Activated CD4-positive, alpha-beta T cell treated with anti-CD3 and anti-CD28 coated beads, Interleukin-2, amount 10 ng/mL, durations not matched to agents 24 days and 14 days (primary cell): ENCODE measurements around the gene EOLA1. TPM values are rescaled to one million over a fixed set of nuclear protein-coding genes. Genes with fewer than 3 reads are reported as not detected.
"Not testable (repeated sequence)": the region's sequence is repeated elsewhere in the genome, so short reads cannot be mapped to it uniquely, and the experiment has no call there.

Experiments used
- DNase-seq: peaks from one replicate; pipeline ENCODE4 v3.0.0; 2022
- H3K27ac Mint-ChIP-seq: one replicate; pipeline ENCODE4 v1.8.0; 2022; ENCODE audit warnings: mild to moderate bottlenecking, mixed read lengths
- H3K27me3 Mint-ChIP-seq: one replicate; pipeline ENCODE4 v1.8.0; 2022; ENCODE audit warnings: mixed read lengths
- H3K36me3 Mint-ChIP-seq: one replicate; pipeline ENCODE4 v1.8.0; 2022; ENCODE audit warnings: low read depth, mild to moderate bottlenecking, mixed read lengths
- H3K4me1 Mint-ChIP-seq: one replicate; pipeline ENCODE4 v1.8.0; 2021; ENCODE audit warnings: mixed read lengths
- H3K4me3 Mint-ChIP-seq: one replicate; pipeline ENCODE4 v1.8.0; 2022; ENCODE audit warnings: mild to moderate bottlenecking, moderate library complexity, mixed read lengths
- H3K9me3 Mint-ChIP-seq: one replicate; pipeline ENCODE4 v1.8.0; 2021; ENCODE audit warnings: mixed read lengths
- intact Hi-C: fragments of 100-400 bp; cut with micrococcal nuclease; formaldehyde crosslinking; loops from one replicate; pipeline ENCODE4 v1.15.1; 2023
- total RNA-seq: library from RNA; stranded (reverse); gene quantifications from 2 replicates; pipeline ENCODE4 v1.2.3, GENCODE V29; 2022

The EOLA1 gene
- total RNA-seq, 1 donor from 2014 or later, result 24.8 TPM

DNA sequence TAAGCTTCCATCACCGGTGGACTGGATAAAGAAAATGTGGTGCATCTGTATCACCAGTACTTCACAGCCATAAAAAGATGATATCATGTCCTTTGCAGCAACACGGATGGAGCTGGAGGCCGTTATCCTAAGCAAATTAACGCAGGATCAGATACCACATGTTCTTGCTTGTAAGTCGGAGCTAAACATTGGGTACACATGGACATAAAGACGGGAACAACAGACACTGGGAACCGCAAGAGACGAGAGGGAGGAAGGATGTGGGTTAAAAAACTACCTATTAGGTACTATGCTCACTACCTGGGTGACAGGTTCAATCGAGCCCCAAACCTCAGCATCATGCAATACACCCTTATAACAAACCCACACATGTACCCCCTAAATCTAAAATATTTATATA, 19.4 kb upstream of the EOLA1 start:
- H3K36me3 Mint-ChIP-seq, result peaks cover 9% of the 10 kb centered on the region
- no peak overlapping the region for H3K27ac Mint-ChIP-seq
- peaks cover 4% of the 10 kb centered on the region for H3K9me3 Mint-ChIP-seq
- intact Hi-C loops, result loop anchor here (10.0 kb wide), 1 partner anchor 1373 kb away; the partner anchor contains the start of gene CD99L2
- H3K4me1 Mint-ChIP-seq, result peaks cover 37% of the 10 kb centered on the region
- no peak for DNase-seq
- H3K4me3 Mint-ChIP-seq, result peak overlapping the region; percentile 50
- H3K27me3 Mint-ChIP-seq, result no peaks in the 10 kb centered on the region

DNA sequence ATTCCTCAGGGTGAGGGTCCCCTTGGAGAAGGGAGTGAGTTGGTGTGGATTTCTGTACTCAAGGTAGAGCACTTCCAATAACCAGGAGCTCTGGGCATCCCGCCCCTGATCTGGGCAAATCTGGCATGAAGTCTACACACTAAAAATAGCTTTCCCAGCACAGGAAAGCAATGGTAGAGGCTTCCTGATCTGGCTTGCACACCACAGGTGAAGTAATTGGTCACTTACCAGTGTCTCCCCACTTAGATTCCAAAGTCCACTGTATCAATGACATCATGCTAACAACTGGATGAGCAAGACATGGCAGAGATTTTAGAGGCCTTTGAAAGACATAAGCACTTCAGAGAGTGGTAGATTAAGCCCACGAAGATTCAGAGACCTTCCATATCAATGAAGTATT, 17.9 kb upstream of the EOLA1 start:
- Mint-ChIP-seq H3K4me1 (peaks cover 33% of the 10 kb centered on the region), H3K27me3 (no peaks in the 10 kb centered on the region), H3K36me3 (peaks cover 4% of the 10 kb centered on the region), H3K9me3 (no peaks in the 10 kb centered on the region), H3K4me3 (no peak overlapping the region), H3K27ac (no peak overlapping the region)
- DNase-seq, result no peak
- intact Hi-C loops, result loop anchor here (10.0 kb wide), 1 partner anchor 1372 kb away; the partner anchor contains the start of gene CD99L2

DNA sequence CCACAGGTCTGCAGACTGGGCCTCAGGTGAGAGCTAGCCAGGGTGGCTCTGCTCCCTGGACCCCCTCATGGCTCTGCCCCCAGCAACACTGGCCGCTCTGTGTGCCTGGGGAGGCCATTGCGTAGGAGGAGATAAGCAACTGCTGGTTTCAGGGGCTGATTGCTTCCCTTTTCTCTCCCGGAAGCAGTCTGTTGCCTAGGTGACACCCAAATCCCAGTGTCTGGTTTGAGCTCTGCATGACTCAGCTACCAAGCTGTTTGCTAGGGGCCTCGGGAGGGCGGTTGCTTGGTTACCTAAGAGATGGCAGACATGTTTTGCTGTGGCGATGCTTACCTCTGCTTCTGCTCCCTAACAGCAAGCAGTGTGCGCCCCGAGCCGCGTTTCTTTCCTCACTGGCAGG, 15.4 kb upstream of the EOLA1 start:
- not testable (repeated sequence) for H3K27me3 Mint-ChIP-seq, H3K4me3 Mint-ChIP-seq, H3K36me3 Mint-ChIP-seq, H3K9me3 Mint-ChIP-seq
- H3K4me1 Mint-ChIP-seq, result peaks cover 30% of the 10 kb centered on the region
- intact Hi-C loops, result loop anchor here (10.0 kb wide), 1 partner anchor 1369 kb away; the partner anchor contains the start of gene CD99L2
- peak; percentile 89 for DNase-seq
- H3K27ac Mint-ChIP-seq, result peak overlapping the region; percentile 82

DNA sequence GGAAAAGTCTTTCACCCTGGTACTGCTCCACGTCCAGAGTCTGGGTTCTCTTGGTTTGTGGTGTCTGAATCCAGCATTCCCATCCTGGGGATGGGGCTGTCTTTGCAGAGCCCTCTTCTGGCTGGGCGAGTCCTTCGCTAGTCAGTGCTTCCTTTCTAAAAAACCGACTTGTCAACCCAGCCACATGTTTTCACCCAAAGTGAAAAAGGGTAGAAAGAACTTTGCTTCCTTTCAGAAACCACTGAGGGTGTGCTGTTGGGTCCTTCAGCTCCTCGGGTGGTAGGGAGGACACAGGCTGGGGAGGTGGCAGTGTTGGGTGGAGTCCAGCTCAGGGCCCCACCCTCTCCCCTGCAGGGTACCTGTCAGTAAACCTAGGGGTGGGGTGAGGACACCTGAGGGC, 14.9 kb upstream of the EOLA1 start:
- H3K27ac Mint-ChIP-seq, result peak overlapping the region; percentile 90
- H3K9me3 Mint-ChIP-seq, H3K27me3 Mint-ChIP-seq, H3K36me3 Mint-ChIP-seq: not testable (repeated sequence)
- H3K4me3 Mint-ChIP-seq, result peak overlapping the region; percentile 32
- H3K4me1 Mint-ChIP-seq, result peaks cover 25% of the 10 kb centered on the region
- DNase-seq, result peak; percentile 80
- intact Hi-C loops, result loop anchor here (10.0 kb wide), 1 partner anchor 1369 kb away; the partner anchor contains the start of gene CD99L2

- H3K27me3 Mint-ChIP-seq, H3K36me3 Mint-ChIP-seq, DNase-seq, H3K9me3 Mint-ChIP-seq, H3K4me3 Mint-ChIP-seq: not testable (repeated sequence)
- intact Hi-C loops, result loop anchor here (10.0 kb wide), 1 partner anchor 1368 kb away; the partner anchor contains the start of gene CD99L2
- H3K4me1 Mint-ChIP-seq, result peaks cover 20% of the 10 kb centered on the region
- H3K27ac Mint-ChIP-seq, result peak overlapping the region; percentile 90
Measured at GRCh38 chrX:149526318-149527033, 14.3 kb upstream of the EOLA1 start.

GRCh38 chrX:149527705-149528104, 13.1 kb upstream of the EOLA1 start:
- Mint-ChIP-seq H3K4me3 (no peak overlapping the region), H3K36me3 (peaks cover 13% of the 10 kb centered on the region), H3K27me3 (no peaks in the 10 kb centered on the region), H3K4me1 (peaks cover 14% of the 10 kb centered on the region), H3K9me3 (no peaks in the 10 kb centered on the region), H3K27ac (peak overlapping the region; percentile 54)
- intact Hi-C loops, result loop anchor here (10.0 kb wide), 1 partner anchor 1367 kb away; the partner anchor contains the start of gene CD99L2
- DNase-seq, result peak; percentile 80

- intact Hi-C loops, result loop anchor here (10.0 kb wide), 1 partner anchor 1366 kb away; the partner anchor contains the start of gene CD99L2
- no peak overlapping the region for H3K27ac Mint-ChIP-seq
Measured at GRCh38 chrX:149528381-149528780, 12.4 kb upstream of the EOLA1 start.

GRCh38 chrX:149531599-149531998, 9.2 kb upstream of the EOLA1 start:
- H3K9me3 Mint-ChIP-seq, result no peaks in the 10 kb centered on the region
- H3K27me3 Mint-ChIP-seq, result no peaks in the 10 kb centered on the region
- no peak overlapping the region for H3K27ac Mint-ChIP-seq
- H3K4me1 Mint-ChIP-seq, result peaks cover 9% of the 10 kb centered on the region
- H3K4me3 Mint-ChIP-seq, result no peak overlapping the region
- intact Hi-C loops, result no loop called here
- peaks cover 23% of the 10 kb centered on the region for H3K36me3 Mint-ChIP-seq
- DNase-seq, result no peak

More at GRCh38 chrX:149528381-149528780, 12.4 kb upstream of the EOLA1 start:
- Mint-ChIP-seq H3K27me3 (no peaks in the 10 kb centered on the region), H3K36me3 (peaks cover 13% of the 10 kb centered on the region), H3K9me3 (no peaks in the 10 kb centered on the region), H3K4me3 (no peak overlapping the region), H3K4me1 (peaks cover 14% of the 10 kb centered on the region)
- DNase-seq, result no peak

GRCh38 chrX:149532868-149533267, 7.9 kb upstream of the EOLA1 start:
- H3K36me3 Mint-ChIP-seq, result peaks cover 20% of the 10 kb centered on the region

GRCh38 chrX:149533999-149534398, 6.8 kb upstream of the EOLA1 start:
- H3K4me3 Mint-ChIP-seq, DNase-seq, intact Hi-C loops, H3K27ac Mint-ChIP-seq, H3K4me1 Mint-ChIP-seq, H3K27me3 Mint-ChIP-seq, H3K9me3 Mint-ChIP-seq: not testable (repeated sequence)
- peaks cover 19% of the 10 kb centered on the region for H3K36me3 Mint-ChIP-seq

More at GRCh38 chrX:149532868-149533267, 7.9 kb upstream of the EOLA1 start:
- intact Hi-C loops, H3K9me3 Mint-ChIP-seq, H3K4me3 Mint-ChIP-seq, DNase-seq, H3K27me3 Mint-ChIP-seq, H3K4me1 Mint-ChIP-seq, H3K27ac Mint-ChIP-seq: not testable (repeated sequence)

GRCh38 chrX:149534926-149535602, 5.7 kb upstream of the EOLA1 start:
- Mint-ChIP-seq H3K4me1 (peaks cover 11% of the 10 kb centered on the region), H3K36me3 (peaks cover 17% of the 10 kb centered on the region)
- H3K27ac Mint-ChIP-seq, DNase-seq, H3K27me3 Mint-ChIP-seq, intact Hi-C loops, H3K9me3 Mint-ChIP-seq, H3K4me3 Mint-ChIP-seq: not testable (repeated sequence)

- intact Hi-C loops, DNase-seq: not testable (repeated sequence)
Measured at GRCh38 chrX:149537474-149537873, 3.3 kb upstream of the EOLA1 start.

GRCh38 chrX:149539283-149540130, 1.3 kb upstream of the EOLA1 start:
- H3K36me3 Mint-ChIP-seq, result peaks cover 9% of the 10 kb centered on the region
- no peaks in the 10 kb centered on the region for H3K27me3 Mint-ChIP-seq
- peak overlapping the region; percentile 91 for H3K27ac Mint-ChIP-seq
- H3K9me3 Mint-ChIP-seq, result no peaks in the 10 kb centered on the region
- H3K4me3 Mint-ChIP-seq, result peak overlapping the region; percentile 100
- H3K4me1 Mint-ChIP-seq, result peaks cover 12% of the 10 kb centered on the region
- peak; percentile 95 for DNase-seq
- intact Hi-C loops, result loop anchor here (2.0 to 5.0 kb wide), 2 partner anchors 35 to 1028 kb away; partner anchors contain the start of genes IDS and MTM1

More at GRCh38 chrX:149537474-149537873, 3.3 kb upstream of the EOLA1 start:
- not testable (repeated sequence) for H3K27ac Mint-ChIP-seq, H3K9me3 Mint-ChIP-seq, H3K4me3 Mint-ChIP-seq, H3K27me3 Mint-ChIP-seq
- peaks cover 11% of the 10 kb centered on the region for H3K36me3 Mint-ChIP-seq
- H3K4me1 Mint-ChIP-seq, result peaks cover 12% of the 10 kb centered on the region
